ENCODE results near the gene SLC24A3. TPM values are rescaled to one million over a fixed set of nuclear protein-coding genes. Genes with fewer than 3 reads are reported as not detected.

The SLC24A3 gene
- total and polyA plus RNA-seq, 2 experiments from 2014 or later: 0.81 to 2.5 TPM

DNA sequence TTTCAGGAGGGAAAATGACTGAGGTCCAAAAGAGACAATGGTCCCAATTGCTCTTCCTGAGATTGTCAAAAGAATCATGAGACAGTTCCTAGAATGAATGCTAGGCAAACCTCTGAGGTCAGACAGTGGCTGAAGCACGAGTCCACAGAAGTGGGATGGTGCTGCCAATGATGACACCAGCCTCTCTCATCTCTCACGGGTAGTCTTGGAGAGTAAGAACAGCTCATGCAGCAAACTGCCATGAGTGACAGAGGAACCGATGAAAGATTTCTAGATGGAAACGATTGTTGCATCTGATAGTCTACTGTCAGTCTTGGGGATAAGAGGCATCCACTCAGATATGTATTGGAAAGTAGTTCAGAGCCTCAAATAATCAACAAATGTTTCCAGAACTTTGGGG lies 188.7 kb downstream of the SLC24A3 start (continued):
- TF ChIP-seq, protein P1, sequence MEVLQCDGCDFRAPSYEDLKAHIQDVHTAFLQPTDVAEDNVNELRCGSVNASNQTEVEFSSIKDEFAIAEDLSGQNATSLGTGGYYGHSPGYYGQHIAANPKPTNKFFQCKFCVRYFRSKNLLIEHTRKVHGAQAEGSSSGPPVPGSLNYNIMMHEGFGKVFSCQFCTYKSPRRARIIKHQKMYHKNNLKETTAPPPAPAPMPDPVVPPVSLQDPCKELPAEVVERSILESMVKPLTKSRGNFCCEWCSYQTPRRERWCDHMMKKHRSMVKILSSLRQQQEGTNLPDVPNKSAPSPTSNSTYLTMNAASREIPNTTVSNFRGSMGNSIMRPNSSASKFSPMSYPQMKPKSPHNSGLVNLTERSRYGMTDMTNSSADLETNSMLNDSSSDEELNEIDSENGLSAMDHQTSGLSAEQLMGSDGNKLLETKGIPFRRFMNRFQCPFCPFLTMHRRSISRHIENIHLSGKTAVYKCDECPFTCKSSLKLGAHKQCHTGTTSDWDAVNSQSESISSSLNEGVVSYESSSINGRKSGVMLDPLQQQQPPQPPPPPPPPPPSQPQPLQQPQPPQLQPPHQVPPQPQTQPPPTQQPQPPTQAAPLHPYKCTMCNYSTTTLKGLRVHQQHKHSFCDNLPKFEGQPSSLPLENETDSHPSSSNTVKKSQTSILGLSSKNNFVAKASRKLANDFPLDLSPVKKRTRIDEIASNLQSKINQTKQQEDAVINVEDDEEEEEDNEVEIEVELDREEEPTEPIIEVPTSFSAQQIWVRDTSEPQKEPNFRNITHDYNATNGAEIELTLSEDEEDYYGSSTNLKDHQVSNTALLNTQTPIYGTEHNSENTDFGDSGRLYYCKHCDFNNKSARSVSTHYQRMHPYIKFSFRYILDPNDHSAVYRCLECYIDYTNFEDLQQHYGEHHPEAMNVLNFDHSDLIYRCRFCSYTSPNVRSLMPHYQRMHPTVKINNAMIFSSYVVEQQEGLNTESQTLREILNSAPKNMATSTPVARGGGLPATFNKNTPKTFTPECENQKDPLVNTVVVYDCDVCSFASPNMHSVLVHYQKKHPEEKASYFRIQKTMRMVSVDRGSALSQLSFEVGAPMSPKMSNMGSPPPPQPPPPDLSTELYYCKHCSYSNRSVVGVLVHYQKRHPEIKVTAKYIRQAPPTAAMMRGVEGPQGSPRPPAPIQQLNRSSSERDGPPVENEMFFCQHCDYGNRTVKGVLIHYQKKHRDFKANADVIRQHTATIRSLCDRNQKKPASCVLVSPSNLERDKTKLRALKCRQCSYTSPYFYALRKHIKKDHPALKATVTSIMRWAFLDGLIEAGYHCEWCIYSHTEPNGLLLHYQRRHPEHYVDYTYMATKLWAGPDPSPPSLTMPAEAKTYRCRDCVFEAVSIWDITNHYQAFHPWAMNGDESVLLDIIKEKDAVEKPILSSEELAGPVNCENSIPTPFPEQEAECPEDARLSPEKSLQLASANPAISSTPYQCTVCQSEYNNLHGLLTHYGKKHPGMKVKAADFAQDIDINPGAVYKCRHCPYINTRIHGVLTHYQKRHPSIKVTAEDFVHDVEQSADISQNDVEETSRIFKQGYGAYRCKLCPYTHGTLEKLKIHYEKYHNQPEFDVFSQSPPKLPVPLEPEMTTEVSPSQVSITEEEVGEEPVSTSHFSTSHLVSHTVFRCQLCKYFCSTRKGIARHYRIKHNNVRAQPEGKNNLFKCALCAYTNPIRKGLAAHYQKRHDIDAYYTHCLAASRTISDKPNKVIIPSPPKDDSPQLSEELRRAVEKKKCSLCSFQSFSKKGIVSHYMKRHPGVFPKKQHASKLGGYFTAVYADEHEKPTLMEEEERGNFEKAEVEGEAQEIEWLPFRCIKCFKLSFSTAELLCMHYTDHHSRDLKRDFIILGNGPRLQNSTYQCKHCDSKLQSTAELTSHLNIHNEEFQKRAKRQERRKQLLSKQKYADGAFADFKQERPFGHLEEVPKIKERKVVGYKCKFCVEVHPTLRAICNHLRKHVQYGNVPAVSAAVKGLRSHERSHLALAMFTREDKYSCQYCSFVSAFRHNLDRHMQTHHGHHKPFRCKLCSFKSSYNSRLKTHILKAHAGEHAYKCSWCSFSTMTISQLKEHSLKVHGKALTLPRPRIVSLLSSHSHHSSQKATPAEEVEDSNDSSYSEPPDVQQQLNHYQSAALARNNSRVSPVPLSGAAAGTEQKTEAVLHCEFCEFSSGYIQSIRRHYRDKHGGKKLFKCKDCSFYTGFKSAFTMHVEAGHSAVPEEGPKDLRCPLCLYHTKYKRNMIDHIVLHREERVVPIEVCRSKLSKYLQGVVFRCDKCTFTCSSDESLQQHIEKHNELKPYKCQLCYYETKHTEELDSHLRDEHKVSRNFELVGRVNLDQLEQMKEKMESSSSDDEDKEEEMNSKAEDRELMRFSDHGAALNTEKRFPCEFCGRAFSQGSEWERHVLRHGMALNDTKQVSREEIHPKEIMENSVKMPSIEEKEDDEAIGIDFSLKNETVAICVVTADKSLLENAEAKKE (CRISPR knock-in tag; IDR thresholded peaks at IDR 0.05): no peak
- no peak for TF ChIP-seq EZH2 (IDR thresholded peaks at IDR 0.05; ENCODE audit: low read depth, unreplicated experiment)
- no peak for TF ChIP-seq POLR2AphosphoS5 (IDR thresholded peaks at IDR 0.05; ENCODE audit: low read depth)
- TF ChIP-seq ZNF331 (CRISPR knock-in tag; IDR thresholded peaks at IDR 0.05; ENCODE audit: low read depth): no peak

DNA sequence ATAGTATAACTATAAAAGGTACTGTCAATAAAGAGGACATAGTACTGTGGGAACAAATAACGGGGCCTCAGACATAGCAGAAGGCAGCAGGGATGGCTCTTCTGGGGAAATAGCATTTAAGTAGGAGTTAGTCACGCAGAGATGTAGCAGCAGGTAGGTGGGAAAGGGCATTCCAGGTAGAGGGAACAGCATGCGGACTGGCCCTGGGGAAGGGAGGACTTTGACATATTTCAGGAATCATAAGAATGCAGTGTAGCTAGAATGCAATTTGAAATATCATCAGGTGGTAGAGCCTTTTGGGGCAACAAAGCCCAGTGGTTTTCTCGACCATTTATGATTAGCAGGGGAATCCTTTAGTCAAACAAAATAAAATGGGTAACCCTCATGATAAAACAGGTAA lies 191.1 kb downstream of the SLC24A3 start:
- peak; percentile 28 for DNase-seq (ENCODE audit: low spot score)
- Histone ChIP-seq H3K79me2 (replicated peaks; ENCODE audit: insufficient read depth) (no peaks in the 10 kb centered on the region), H4K20me1 (replicated peaks; ENCODE audit: insufficient read depth) (no peaks in the 10 kb centered on the region)

More for the DNA sequence above, 191.1 kb downstream of the SLC24A3 start:
- Histone ChIP-seq H3F3A (replicated peaks; ENCODE audit: low read depth) (no peaks in the 10 kb centered on the region), H3K4me3 (no peak overlapping the region), H3K4me1 (ENCODE audit: insufficient read depth) (no peaks in the 10 kb centered on the region), H3K4me2 (no peak overlapping the region), H3K36me3 (ENCODE audit: insufficient read depth) (0 out of 2 replicates have a peak, but pooled peaks cover 1% of the 10 kb centered on the region), H2AFZ (no peak overlapping the region), H3K9me2 (ENCODE audit: insufficient read depth) (peaks cover 3% of the 10 kb centered on the region), H3K27ac (ENCODE audit: low read depth) (no peak overlapping the region), H3K27me3 (ENCODE audit: insufficient read depth) (no peaks in the 10 kb centered on the region)
- ATAC-seq: peak; percentile 29; the same call in 1 of the 3 replicates
- H3K27ac Mint-ChIP-seq: no peak overlapping the region
- peaks cover 8% of the 10 kb centered on the region for H3K9me3 Mint-ChIP-seq
- no peak for TF ChIP-seq POLR2AphosphoS5 (IDR thresholded peaks at IDR 0.05; ENCODE audit: low read depth)
- no peak for TF ChIP-seq EZH2 (IDR thresholded peaks at IDR 0.05; ENCODE audit: low read depth, unreplicated experiment)
- H3K4me3 Mint-ChIP-seq: no peak overlapping the region
- H3K36me3 Mint-ChIP-seq (ENCODE audit: low read depth): peaks cover 14% of the 10 kb centered on the region; the same call in 2 of the 3 replicates
- H3K4me1 Mint-ChIP-seq: peaks cover 10% of the 10 kb centered on the region
- no peaks in the 10 kb centered on the region for H3K27me3 Mint-ChIP-seq (ENCODE audit: insufficient read depth, low read depth, poor library complexity)
